HG03039 (cell line): ENCODE measurements around the gene MECP2.

Experiments
- ATAC-seq: cut with Tn5 transposase; IDR thresholded peaks from one replicate; pipeline ENCODE4 v1.9.1; 2021; ENCODE audit warnings: mild to moderate bottlenecking, moderate library complexity; ENCODE audit not compliant: unreplicated experiment

The MECP2 gene

DNA sequence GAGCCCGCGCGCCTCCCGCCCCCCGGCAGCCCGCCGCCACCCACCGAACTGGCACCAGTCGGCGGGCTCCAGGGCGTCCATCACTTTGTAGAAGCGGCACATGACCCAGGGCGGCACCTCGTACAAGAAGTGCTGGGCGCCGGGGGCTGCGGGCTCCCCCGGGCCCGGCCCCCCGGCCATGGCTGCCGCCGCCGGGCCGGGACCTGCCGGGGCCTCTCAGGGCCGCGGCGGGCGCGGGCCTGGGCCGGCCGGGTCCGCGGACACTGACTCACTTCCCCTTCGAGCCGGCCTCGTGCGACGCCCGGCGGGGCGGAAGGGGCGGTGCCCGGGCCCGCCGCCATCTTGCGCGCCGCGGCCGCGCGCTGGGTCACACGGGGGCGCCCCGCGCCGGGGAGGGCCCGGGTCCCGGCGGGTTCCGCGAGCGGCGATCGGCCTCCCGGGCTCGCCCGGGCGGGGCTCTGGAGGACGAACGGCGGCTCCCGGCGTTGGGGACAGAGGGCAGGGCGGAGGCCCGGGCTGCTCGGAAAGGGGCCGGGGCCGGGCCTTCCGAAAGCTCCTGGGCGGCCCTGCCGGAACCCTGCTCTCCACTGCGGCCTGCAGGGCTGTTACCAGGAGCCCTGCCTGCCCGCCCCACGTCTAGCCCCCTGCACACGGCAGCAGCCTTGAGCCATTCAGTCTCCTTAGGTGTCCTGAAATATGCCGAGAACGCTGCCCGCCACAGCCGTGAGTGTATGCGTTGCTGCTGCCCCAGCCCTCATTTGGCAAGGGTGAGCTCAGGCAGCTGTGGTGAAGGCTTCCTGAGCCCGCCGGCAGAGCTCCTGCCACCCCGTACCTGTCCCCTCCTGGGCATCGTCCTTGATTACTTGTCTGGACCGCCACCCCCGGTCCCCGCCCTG, 77.6 kb downstream of the MECP2 start, which contains the start of gene IRAK1:
IRAK1 (minus strand) TSS at position 270 of the 896 bp plus-strand sequence; CDS start at position 180, 90 bp downstream.
- ATAC-seq: no peak

GRCh38 chrX:154019061-154019621, 78.4 kb downstream of the MECP2 start:
- no peak for ATAC-seq

- no peak for ATAC-seq
Observed at GRCh38 chrX:154018518-154019060, 78.9 kb downstream of the MECP2 start.

DNA sequence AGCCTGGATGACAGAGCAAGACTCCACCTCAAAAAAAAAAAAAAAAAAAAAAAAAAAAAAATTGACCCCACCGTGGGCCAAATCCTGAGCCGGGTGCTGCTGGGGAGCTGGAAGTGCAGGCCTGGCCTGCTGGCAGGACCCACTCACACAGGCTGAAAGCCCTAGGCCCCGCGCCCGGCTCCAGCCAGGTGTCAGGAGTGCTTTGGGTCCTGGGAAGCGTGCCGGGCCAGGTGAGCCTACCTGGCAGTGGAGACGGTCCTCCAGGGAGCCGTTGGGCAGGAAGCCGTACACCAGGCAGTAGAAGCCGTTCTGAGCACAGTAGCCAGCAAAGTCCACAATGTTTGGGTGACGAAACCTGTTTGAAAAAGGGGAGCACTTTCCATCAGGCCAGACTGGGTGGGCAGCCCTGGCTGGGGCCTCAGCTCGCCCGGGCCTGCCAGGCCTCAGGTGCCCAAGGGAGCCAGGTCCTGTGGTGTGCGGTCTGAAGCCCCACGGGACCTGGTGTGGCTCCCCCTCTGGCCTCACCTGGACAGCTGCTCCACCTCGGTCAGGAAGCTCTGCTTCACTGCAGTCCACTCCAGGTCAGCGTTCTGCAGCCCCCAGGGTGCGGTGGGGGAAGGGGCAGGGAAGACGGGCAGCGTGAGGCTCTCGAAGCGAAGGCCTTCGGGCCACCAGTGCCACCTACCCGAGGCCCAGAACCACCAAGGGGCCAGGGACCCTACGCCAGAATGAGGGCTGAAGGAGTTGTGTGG, 79.6 kb downstream of the MECP2 start:
- no peak for ATAC-seq

DNA sequence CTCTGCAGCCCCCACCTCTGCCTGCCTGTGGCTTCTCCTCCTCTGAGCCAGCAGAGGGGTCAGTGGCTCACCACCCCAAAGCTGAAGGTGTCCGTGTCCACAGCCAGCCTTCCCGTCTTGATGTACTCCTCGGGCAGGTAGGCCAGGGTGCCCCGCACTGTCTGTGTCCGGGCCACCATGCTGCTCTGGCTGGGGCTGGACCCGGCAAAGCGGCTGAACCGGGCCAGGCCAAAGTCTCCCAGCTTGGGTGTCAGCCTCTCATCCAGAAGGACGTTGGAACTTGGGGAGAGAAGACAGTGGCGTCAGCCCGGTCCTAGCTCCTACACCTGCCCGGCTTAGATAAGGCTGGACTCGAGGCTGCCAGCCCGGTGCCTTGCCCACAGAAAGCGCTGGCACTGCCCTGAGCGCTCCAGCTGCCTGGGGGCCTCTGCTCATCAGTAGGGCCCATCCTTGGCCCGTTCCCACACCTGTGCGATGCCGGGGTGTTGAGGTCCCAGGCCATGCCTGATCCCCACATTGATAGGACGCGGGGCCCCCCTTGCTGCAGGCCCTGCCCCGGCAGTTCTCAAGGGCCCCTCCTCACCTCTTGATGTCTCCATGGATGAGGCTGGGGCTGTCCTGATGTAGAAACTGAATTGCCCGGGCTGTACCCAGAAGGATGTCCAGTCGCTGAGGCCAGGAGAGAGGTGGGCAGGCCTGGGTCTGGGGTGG, 81.0 kb downstream of the MECP2 start:
- ATAC-seq: no peak

GRCh38 chrX:154015581-154016264, 81.8 kb downstream of the MECP2 start:
- no peak for ATAC-seq

DNA sequence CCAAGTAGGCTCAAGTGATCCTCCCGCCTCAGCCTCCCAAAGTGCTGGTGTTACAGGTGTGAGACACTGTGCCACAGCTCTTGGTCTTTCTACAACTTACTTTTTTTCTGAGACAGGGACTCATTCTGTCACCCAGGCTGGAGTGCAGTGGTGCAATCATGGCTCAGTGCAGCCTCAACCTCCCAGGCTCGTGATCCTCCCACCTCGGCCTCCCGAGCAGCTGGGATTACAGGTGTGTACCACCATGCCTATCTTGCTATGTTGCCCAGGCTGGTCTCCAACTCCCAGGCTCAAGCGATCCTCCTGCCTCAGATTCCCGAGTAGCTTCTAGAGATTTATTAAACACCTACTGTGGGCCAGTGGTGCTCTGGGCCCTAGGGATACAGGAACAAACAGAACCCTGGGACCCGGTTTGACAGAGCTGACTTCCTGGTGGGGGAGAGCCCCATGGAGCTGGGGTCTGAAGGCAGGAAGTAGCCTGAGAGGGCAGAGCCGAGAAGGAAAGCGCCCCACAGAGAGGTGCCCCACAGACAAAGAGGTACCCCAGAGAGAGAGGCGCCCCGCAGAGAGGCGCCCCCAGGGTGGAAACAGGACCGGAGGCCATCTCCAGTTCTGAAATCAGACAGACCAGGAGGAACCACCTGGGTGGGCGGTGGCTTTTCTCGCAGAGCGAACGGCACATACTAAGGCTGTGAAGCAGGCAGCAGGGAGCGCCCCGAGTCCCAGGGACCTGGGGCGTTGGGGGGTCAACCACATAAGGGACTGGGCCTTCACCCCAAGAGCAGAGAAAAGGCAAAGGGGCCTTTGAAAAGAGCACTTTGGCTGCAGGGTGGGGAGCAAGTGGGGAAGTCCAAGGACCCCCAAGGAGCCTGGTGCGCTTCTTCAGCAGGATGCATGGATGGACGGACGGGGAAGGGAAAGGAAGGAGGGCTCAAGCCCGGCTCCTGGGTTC, 82.8 kb downstream of the MECP2 start:
- no peak for ATAC-seq

DNA sequence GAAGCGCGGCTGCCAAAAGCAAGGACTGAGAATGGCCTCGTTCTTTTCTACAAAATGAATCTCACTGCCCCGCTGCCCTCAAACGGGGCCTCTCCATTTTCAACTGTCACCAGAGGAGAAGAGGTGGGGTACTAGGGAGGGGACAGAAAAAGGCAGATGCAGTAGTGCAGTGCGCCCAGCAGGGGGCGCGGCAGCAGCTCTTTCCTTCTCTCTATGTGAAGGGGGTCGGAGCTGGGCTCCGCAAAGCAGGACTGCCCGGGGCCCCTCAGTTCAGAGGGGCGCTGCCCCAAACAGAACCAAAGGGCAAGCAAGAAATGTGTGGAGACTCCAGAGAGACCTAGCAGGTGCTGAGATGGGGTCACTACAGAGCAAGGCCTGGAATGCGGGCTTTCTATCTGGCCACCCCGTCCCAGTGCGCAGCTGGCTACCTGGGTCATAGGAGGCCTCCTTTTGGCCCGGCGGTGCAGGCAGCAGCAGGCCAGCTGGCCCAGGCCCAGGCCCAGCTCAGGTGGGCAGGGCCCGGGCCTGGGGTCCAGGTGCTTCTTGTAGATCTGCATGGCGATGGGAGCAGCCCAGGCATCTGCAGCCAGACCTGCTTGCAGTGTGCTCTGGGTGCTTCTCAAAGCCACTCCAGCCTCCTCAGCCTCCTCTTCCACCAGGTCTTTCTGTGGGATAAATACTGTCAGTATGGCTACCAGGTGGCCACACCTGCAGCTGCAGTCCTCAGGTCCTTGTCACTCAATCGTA, 83.7 kb downstream of the MECP2 start:
- ATAC-seq: no peak

DNA sequence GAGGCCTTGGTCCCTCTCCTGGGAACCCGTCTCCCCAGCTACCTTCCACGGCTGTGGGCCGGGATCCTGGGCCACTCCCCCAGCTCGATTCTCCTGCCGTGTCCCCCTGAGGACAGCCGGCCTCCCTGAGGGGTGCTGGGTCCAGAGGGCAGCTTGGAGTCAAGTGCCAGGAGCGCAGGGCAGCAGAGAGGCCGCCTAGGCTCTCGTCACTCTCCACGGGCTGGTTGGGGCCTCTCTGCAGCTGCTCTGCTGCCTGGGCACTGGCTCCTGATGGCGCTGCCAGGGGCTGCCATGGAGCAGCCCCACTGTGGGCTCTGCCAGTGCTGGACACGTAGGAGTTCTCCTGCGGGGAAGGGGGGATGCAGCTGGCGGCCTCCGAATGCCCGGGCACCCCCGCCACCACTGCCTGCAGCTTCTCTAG, 84.5 kb downstream of the MECP2 start:
- ATAC-seq: no peak

GRCh38 chrX:154012336-154012991, 85.1 kb downstream of the MECP2 start:
- no peak for ATAC-seq

DNA sequence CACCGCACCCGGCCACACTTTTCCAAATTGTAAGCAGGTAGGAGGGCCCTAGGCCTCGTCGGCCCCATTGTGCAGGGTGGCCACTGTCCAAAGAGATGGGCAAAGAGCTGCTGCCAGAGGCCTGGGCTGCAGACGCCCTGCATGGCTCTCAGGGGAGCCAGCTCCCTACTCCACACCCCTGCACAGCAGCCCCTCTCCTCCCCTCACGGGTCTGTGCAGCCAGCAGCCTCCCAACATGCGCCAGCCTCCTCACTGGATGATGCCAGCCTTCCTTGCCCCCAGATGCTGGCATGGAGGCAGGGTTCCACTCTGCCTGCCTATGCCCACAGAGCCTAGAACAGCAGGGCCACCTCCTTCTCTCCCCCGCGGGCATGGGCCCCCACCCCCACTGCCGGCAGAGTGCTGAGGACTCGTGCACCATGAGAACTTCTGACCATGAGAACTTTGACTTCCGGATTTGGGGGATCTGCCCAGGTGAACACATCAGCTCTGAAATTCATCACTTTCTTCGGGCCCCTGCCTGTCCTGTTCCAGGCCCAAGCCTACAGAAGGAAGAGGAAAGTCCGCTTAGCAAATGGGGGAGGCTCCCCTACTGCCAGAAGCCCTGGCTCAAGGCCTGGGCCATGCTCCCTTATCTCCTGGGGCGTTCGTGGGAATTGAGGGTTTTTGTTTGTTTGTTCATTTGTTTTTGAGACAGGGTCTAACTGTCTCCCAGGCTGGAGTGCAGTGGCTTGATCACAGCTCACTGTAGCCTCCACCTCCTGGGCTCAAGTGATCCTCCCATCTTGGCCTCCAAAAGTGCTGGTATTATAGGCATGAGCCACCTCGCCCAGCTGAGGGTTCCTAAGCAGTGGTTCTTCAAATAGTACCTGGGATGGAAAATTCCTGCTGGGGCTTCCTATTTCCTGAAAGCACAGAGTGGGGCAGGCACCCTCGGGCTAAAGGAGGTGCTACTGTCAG, 85.9 kb downstream of the MECP2 start:
- ATAC-seq: no peak

GRCh38 chrX:154010330-154011087, 87.0 kb downstream of the MECP2 start:
- ATAC-seq: no peak

DNA sequence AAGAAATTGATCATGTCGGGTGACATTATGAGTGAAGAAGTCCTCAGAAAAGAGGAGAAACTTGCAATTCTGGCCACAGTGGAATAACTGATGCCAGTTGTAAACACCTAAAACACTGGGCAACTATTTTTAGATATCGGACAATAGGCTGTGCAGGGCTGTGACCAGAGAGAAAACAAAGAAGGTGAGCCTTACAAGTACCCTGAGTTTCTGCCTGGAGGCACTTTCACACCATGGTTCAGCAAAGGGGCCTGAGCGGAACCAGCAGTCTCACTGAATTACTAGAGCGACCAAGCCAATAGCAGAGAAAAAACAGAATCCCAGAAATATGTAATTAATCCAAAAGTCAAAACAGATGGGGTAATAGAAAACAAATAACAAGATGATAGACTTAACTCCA, 89.0 kb downstream of the MECP2 start:
- ATAC-seq: no peak

GRCh38 chrX:154006947-154007346, 90.6 kb downstream of the MECP2 start:
- ATAC-seq: no peak

DNA sequence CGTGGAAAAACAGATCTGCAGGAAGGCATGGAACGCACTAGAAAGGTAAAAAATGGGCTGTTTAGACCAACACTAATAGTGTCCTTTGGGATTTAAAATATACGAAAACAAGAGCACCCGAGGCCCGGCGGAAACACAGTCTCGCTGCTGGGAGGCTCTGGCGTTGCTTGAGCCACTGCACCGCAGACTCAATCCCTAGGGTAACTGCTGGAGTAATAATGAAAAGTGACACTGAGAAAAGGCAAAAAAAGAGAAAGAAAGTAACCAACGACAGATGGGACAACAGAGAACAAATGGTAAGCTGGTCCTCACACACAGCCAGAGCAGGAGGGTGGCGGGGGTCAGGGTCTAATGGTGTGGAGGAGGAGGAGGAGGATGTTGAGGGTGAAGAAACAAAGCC, 93.2 kb downstream of the MECP2 start:
- ATAC-seq: no peak

GRCh38 chrX:154002215-154002719, 95.2 kb downstream of the MECP2 start:
- ATAC-seq: no peak
